ENCODE data around the gene CST3. TPM values are rescaled to one million over a fixed set of nuclear protein-coding genes. Genes with fewer than 3 reads are reported as not detected.

CST3 gene
- total RNA-seq, 1 experiment from 2014 or later, result 181 TPM

DNA sequence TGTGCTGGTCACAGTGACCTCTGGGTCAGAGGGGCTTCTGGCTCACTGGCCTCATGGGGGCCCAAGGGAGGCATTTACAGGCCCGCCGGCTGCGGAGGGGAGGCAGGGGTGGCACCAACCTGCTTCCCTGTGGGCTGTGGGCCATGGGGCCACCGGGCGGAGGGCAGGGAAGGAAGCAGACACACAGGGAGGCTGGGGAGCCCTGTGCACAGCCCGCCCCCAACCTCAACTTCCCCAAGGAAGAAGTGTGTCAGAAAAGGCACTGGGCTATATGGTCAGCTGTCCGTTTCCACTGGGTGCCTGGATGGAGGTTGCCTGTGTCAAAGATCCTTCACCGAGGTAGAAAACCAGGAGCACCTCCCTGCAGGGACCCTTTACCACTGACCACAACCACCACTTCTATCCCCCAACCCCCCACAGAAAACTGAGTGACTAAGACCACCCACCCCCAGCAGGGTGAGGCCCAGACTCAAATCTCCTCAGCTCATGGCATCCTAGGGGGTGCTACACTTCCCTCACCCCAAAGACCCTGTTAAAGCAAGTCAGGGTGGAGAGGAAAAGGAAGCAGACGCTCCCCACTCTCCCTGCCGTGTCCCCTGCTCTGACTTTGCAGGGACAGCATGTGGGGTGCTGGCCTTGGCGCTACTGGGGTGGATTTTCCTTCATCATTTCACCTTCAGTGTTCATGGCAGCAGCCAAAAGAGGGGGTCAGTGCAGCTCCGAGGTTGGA is 5.6 kb downstream of the CST3 start:
- Histone ChIP-seq H3K36me3 (ENCODE audit: control insufficient read depth in 1 of 2, insufficient read depth in 2 of 2, low read length in 2 of 2) (peaks cover 5% of the 10 kb centered on the region in 2 experiments; a peak in 2 of 4 replicates), H3K27me3 (ENCODE audit: insufficient read depth, low read length) (no peaks in the 10 kb centered on the region), H3K9ac (ENCODE audit: low read length) (no peak overlapping the region), H3K4me2 (ENCODE audit: low read length) (no peak overlapping the region), H3K79me2 (ENCODE audit: insufficient read depth, low read length) (peaks cover 17% of the 10 kb centered on the region), H4K20me1 (ENCODE audit: insufficient read depth) (no peaks in the 10 kb centered on the region), H3K27ac (ENCODE audit: low read depth, low read length) (no peak overlapping the region), H3K9me3 (ENCODE audit: control insufficient read depth in 1 of 2, insufficient read depth in 1 of 2, low read depth in 1 of 2, low read length in 2 of 2) (peaks cover 0 to 5% of the 10 kb centered on the region in 2 experiments; a peak in 1 of 4 replicates), H3K4me3 (replicated peaks in 1 of 2; ENCODE audit: low read depth in 1 of 2, low read length in 2 of 2) (no peak overlapping the region), H3K9me2 (ENCODE audit: insufficient read depth) (no peaks in the 10 kb centered on the region), H2AFZ (ENCODE audit: low read depth, low read length, poor library complexity, severe bottlenecking) (no peak overlapping the region), H3K4me1 (ENCODE audit: control insufficient read depth in 1 of 2, insufficient read depth in 2 of 2, low read length in 2 of 2) (peaks cover 29 to 44% of the 10 kb centered on the region in 2 experiments)
- DNase-seq (ENCODE audit: low read depth, low spot score) (no peak), ATAC-seq (no peak)
- RAD21 ChIA-PET (ENCODE audit: low non-redundant PET in 1 of 2, low total read pairs in 2 of 2, uncharacterized antibody in 2 of 2, unreplicated experiment in 2 of 2), result no interaction called here
- CTCF ChIA-PET, result no interaction called here
- TF ChIP-seq SIN3A (IDR thresholded peaks at IDR 0.05; ENCODE audit: low read depth) (no peak), EGR1 (IDR thresholded peaks at IDR 0.05; ENCODE audit: low read depth) (no peak), YY1 (IDR thresholded peaks at IDR 0.05; ENCODE audit: extremely low read depth, insufficient replicate concordance, low read depth, low read length) (no peak), EZH2phosphoT487 (IDR thresholded peaks at IDR 0.05; ENCODE audit: borderline replicate concordance) (no peak), FOSL1 (IDR thresholded peaks at IDR 0.05; ENCODE audit: low read depth) (no peak), ELF1 (IDR thresholded peaks at IDR 0.05; ENCODE audit: borderline replicate concordance, low read depth) (no peak), SRF (IDR thresholded peaks at IDR 0.05; ENCODE audit: low read depth) (no peak), CEBPB (IDR thresholded peaks at IDR 0.05; ENCODE audit: low read depth) (no peak), CBX3 (IDR thresholded peaks at IDR 0.05; ENCODE audit: low read depth) (no peak), EZH2 (IDR thresholded peaks at IDR 0.05) (no peak), ZNF274 (IDR thresholded peaks at IDR 0.05; ENCODE audit: low read depth, low read length) (no peak), POLR2A (IDR thresholded peaks at IDR 0.05; ENCODE audit: borderline replicate concordance, extremely low read depth, insufficient read depth, insufficient read length) (no peak), RAD21 (IDR thresholded peaks at IDR 0.05; ENCODE audit: low read depth) (no peak), JUND (IDR thresholded peaks at IDR 0.05) (no peak), SP1 (IDR thresholded peaks at IDR 0.05; ENCODE audit: low read depth) (no peak)
- TF ChIP-seq, protein P1, sequence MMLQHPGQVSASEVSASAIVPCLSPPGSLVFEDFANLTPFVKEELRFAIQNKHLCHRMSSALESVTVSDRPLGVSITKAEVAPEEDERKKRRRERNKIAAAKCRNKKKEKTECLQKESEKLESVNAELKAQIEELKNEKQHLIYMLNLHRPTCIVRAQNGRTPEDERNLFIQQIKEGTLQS (IDR thresholded peaks at IDR 0.05), result no peak
- TF ChIP-seq, protein P2, sequence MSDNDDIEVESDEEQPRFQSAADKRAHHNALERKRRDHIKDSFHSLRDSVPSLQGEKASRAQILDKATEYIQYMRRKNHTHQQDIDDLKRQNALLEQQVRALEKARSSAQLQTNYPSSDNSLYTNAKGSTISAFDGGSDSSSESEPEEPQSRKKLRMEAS (IDR thresholded peaks at IDR 0.05), result no peak
- TF ChIP-seq, protein P3, sequence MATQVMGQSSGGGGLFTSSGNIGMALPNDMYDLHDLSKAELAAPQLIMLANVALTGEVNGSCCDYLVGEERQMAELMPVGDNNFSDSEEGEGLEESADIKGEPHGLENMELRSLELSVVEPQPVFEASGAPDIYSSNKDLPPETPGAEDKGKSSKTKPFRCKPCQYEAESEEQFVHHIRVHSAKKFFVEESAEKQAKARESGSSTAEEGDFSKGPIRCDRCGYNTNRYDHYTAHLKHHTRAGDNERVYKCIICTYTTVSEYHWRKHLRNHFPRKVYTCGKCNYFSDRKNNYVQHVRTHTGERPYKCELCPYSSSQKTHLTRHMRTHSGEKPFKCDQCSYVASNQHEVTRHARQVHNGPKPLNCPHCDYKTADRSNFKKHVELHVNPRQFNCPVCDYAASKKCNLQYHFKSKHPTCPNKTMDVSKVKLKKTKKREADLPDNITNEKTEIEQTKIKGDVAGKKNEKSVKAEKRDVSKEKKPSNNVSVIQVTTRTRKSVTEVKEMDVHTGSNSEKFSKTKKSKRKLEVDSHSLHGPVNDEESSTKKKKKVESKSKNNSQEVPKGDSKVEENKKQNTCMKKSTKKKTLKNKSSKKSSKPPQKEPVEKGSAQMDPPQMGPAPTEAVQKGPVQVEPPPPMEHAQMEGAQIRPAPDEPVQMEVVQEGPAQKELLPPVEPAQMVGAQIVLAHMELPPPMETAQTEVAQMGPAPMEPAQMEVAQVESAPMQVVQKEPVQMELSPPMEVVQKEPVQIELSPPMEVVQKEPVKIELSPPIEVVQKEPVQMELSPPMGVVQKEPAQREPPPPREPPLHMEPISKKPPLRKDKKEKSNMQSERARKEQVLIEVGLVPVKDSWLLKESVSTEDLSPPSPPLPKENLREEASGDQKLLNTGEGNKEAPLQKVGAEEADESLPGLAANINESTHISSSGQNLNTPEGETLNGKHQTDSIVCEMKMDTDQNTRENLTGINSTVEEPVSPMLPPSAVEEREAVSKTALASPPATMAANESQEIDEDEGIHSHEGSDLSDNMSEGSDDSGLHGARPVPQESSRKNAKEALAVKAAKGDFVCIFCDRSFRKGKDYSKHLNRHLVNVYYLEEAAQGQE (IDR thresholded peaks at IDR 0.05; ENCODE audit: low read depth), result no peak
- TF ChIP-seq, protein P4, sequence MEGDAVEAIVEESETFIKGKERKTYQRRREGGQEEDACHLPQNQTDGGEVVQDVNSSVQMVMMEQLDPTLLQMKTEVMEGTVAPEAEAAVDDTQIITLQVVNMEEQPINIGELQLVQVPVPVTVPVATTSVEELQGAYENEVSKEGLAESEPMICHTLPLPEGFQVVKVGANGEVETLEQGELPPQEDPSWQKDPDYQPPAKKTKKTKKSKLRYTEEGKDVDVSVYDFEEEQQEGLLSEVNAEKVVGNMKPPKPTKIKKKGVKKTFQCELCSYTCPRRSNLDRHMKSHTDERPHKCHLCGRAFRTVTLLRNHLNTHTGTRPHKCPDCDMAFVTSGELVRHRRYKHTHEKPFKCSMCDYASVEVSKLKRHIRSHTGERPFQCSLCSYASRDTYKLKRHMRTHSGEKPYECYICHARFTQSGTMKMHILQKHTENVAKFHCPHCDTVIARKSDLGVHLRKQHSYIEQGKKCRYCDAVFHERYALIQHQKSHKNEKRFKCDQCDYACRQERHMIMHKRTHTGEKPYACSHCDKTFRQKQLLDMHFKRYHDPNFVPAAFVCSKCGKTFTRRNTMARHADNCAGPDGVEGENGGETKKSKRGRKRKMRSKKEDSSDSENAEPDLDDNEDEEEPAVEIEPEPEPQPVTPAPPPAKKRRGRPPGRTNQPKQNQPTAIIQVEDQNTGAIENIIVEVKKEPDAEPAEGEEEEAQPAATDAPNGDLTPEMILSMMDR (IDR thresholded peaks at IDR 0.05 in 2 of 3, conservative IDR thresholded peaks at IDR 0.05 in 1 of 3; ENCODE audit: borderline replicate concordance in 1 of 3, insufficient read depth in 1 of 3, low read depth in 2 of 3, low read length in 2 of 3), result no peak
- TF ChIP-seq, protein P5, sequence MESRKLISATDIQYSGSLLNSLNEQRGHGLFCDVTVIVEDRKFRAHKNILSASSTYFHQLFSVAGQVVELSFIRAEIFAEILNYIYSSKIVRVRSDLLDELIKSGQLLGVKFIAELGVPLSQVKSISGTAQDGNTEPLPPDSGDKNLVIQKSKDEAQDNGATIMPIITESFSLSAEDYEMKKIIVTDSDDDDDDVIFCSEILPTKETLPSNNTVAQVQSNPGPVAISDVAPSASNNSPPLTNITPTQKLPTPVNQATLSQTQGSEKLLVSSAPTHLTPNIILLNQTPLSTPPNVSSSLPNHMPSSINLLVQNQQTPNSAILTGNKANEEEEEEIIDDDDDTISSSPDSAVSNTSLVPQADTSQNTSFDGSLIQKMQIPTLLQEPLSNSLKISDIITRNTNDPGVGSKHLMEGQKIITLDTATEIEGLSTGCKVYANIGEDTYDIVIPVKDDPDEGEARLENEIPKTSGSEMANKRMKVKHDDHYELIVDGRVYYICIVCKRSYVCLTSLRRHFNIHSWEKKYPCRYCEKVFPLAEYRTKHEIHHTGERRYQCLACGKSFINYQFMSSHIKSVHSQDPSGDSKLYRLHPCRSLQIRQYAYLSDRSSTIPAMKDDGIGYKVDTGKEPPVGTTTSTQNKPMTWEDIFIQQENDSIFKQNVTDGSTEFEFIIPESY (IDR thresholded peaks at IDR 0.05; ENCODE audit: extremely low read depth, insufficient replicate concordance, low read length), result no peak
- POLR2A ChIA-PET, result no interaction called here
- BruUV-seq (replicated peaks), result no TSS peak
- intact Hi-C loops (cut with micrococcal nuclease), result loop anchor here (10.0 kb wide), 1 partner anchor 1563 kb away; the partner anchor contains the start of gene ENTPD6

Measured in HCT116 (cell line).